ENCODE measurements around the gene PAX5. TPM values are rescaled to one million over a fixed set of nuclear protein-coding genes. Genes with fewer than 3 reads are reported as not detected.

The PAX5 gene
- total RNA-seq, 4 donors from 2014 or later, result 0.55 TPM; not detected in 3

DNA sequence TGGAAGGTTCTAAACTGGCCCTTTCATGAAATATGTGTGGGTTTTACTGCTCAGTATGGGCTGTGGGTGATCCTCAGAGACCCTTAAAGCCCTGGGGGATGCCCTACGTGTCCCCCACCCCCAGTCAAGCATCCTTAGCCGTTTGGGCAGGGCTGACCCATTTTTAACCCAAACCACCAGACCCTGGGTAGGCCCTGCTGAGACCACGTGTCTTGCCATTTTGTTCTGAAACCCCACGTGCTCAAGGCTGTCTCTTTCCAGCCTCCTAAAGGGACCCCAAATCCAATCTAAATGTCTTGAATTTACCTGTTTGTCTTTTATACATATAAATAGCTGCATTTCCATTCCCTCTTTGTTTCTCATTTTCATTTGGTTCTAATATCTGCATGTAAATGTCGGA is 94.9 kb downstream of the PAX5 start:
- no peak overlapping the region for H3K4me3 ChIP-seq
- H3K4me1 ChIP-seq, result no peaks in the 10 kb centered on the region
- intact Hi-C loops (cut with DNase I; ENCODE audit: low total_unique reads), result no loop called here
- no peak overlapping the region for H3K27ac ChIP-seq
- no peak for TF ChIP-seq CTCF (IDR thresholded peaks at IDR 0.05)
- TF ChIP-seq POLR2A (IDR thresholded peaks at IDR 0.05), result no peak
- no peaks in the 10 kb centered on the region for H3K27me3 ChIP-seq
- no peaks in the 10 kb centered on the region for H3K36me3 ChIP-seq
- H3K9me3 ChIP-seq, result no peaks in the 10 kb centered on the region
- no peak for DNase-seq

DNA sequence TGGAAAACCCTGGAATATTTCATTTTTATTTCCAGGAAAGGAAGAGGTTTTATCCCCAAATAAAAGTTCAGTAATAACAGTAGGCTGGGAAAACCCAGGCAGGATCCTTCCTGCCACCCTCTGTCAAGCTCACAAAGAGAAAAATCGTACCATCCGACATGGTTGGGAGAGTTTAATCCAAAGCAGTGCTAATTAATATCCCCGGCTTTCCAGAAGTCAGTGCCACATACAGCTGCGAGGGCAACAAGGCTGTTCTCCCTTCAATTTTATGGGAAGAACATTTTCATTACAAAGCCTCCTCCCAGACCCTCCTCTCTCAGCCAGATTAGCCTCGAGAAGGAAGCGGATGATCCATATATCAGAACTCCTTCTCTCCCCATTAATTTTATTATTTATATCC is 95.5 kb downstream of the PAX5 start:
- no peaks in the 10 kb centered on the region for H3K36me3 ChIP-seq

DNA sequence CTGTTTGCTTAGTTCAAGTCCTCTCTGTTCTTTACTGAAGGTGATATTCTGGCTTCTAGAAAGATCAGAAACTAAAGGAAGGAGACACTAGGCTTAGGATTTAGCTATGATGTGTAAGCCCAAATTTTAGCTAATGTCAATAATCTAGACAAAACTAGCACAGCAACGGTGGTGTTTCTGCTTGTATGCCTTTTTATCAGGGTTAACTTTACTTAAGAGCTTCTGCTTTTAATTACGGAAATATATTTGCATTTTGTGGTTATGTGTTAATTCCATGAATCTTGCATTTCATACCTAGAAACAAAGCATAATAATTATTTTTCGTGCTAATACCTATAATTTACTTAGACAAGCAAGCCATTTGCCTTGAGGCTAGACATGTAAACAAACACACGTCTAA is 96.1 kb downstream of the PAX5 start:
- Histone ChIP-seq H3K9me3 (no peaks in the 10 kb centered on the region), H3K36me3 (no peaks in the 10 kb centered on the region), H3K27me3 (no peaks in the 10 kb centered on the region), H3K27ac (no peak overlapping the region), H3K4me3 (no peak overlapping the region), H3K4me1 (no peaks in the 10 kb centered on the region)
- no peak for DNase-seq
- intact Hi-C loops (cut with DNase I; ENCODE audit: low total_unique reads), result no loop called here
- TF ChIP-seq POLR2A (IDR thresholded peaks at IDR 0.05) (no peak), CTCF (IDR thresholded peaks at IDR 0.05) (no peak)

More for the DNA sequence above, 95.5 kb downstream of the PAX5 start:
- no peaks in the 10 kb centered on the region for H3K9me3 ChIP-seq
- no peak overlapping the region for H3K4me3 ChIP-seq
- H3K27ac ChIP-seq, result no peak overlapping the region
- no peak for DNase-seq
- TF ChIP-seq POLR2A (IDR thresholded peaks at IDR 0.05) (no peak), CTCF (IDR thresholded peaks at IDR 0.05) (no peak)
- no peaks in the 10 kb centered on the region for H3K4me1 ChIP-seq
- intact Hi-C loops (cut with DNase I; ENCODE audit: low total_unique reads), result no loop called here
- no peaks in the 10 kb centered on the region for H3K27me3 ChIP-seq

GRCh38 chr9:36937346-36937745 is 96.7 kb downstream of the PAX5 start:
- no peak overlapping the region for H3K27ac ChIP-seq
- H3K4me3 ChIP-seq, result no peak overlapping the region
- no peaks in the 10 kb centered on the region for H3K9me3 ChIP-seq
- no peaks in the 10 kb centered on the region for H3K36me3 ChIP-seq
- H3K4me1 ChIP-seq, result no peaks in the 10 kb centered on the region
- intact Hi-C loops (cut with DNase I; ENCODE audit: low total_unique reads), result no loop called here
- no peak for TF ChIP-seq POLR2A (IDR thresholded peaks at IDR 0.05)
- no peak for TF ChIP-seq CTCF (IDR thresholded peaks at IDR 0.05)
- no peaks in the 10 kb centered on the region for H3K27me3 ChIP-seq
- DNase-seq, result no peak

GRCh38 chr9:36936498-36936831 is 97.6 kb downstream of the PAX5 start:
- TF ChIP-seq CTCF (IDR thresholded peaks at IDR 0.05) (no peak), POLR2A (IDR thresholded peaks at IDR 0.05) (no peak)
- H3K27me3 ChIP-seq, result no peaks in the 10 kb centered on the region
- no peaks in the 10 kb centered on the region for H3K9me3 ChIP-seq
- H3K27ac ChIP-seq, result no peak overlapping the region
- no peak for DNase-seq
- intact Hi-C loops (cut with DNase I; ENCODE audit: low total_unique reads), result no loop called here
- no peaks in the 10 kb centered on the region for H3K36me3 ChIP-seq
- H3K4me3 ChIP-seq, result no peak overlapping the region
- no peaks in the 10 kb centered on the region for H3K4me1 ChIP-seq

All from uterus (tissue), 4 donors.